ENCODE measurements around the gene FBXW7. TPM values are rescaled to one million over a fixed set of nuclear protein-coding genes. Genes with fewer than 3 reads are reported as not detected.

Gene FBXW7
- total and polyA plus RNA-seq, 2 donors (not counting 1 experiment from before 2014, with no cell fraction given), result 16.3 to 68.7 TPM

DNA sequence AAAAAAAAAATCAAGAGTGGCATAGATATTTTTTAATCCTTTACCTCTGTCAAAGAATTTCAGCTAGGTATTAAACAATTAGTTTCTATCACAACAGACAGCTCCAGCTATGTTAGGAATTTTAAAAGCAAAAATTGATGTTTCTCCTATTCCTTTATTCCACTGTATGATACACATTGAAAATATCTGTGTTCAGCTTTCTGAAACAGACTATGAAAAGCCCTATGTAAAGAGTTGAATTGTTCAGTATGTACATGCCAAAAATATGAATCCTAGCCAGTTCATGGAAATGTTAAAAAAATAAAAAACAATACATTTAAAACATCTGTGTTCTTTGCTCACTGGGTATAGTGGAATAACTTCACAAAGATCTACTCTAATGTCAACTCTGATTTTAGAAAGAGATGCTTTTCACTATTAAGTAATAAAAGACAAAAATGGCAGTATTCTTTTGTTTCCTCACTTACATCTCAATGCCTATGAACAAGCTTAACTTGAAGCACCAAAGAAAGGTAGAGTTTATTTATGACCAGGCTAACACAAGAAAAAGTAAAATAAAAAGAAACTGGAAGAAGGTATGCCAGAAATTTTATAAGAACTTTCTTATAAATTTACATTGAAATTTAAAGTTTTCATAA lies 32.1 kb downstream of the FBXW7 start:
- Histone ChIP-seq H3K27me3 (ENCODE audit: control insufficient read depth, insufficient read depth, low read length) (no peaks in the 10 kb centered on the region), H3K36me3 (ENCODE audit: control insufficient read depth, insufficient read depth, low read length) (no peaks in the 10 kb centered on the region), H4K20me1 (ENCODE audit: control insufficient read depth, extremely low read depth, insufficient read depth, low read length) (no peaks in the 10 kb centered on the region), H3K4me2 (ENCODE audit: extremely low read depth, insufficient read depth, low read length) (no peak overlapping the region), H3K4me3 (replicated peaks in 1 of 4; ENCODE audit: control extremely low read depth in 1 of 4, insufficient read depth in 1 of 4, low read depth in 3 of 4, low read length in 4 of 4) (no peak overlapping the region), H3K9ac (ENCODE audit: insufficient read depth, low read length) (no peak overlapping the region), H3K4me1 (ENCODE audit: control insufficient read depth, extremely low read depth, insufficient read depth, low read length) (no peaks in the 10 kb centered on the region), H3K79me2 (ENCODE audit: control insufficient read depth, insufficient read depth, low read length) (peaks cover 1% of the 10 kb centered on the region), H3K27ac (ENCODE audit: insufficient read depth, low read length) (no peak overlapping the region), H3K9me3 (ENCODE audit: control insufficient read depth, insufficient read depth, low read depth, low read length) (no peaks in the 10 kb centered on the region), H2AFZ (ENCODE audit: low read length) (no peak overlapping the region)
- DNase-seq (ENCODE audit: low read depth in 2 of 2), result no peak
- TF ChIP-seq, protein P1, sequence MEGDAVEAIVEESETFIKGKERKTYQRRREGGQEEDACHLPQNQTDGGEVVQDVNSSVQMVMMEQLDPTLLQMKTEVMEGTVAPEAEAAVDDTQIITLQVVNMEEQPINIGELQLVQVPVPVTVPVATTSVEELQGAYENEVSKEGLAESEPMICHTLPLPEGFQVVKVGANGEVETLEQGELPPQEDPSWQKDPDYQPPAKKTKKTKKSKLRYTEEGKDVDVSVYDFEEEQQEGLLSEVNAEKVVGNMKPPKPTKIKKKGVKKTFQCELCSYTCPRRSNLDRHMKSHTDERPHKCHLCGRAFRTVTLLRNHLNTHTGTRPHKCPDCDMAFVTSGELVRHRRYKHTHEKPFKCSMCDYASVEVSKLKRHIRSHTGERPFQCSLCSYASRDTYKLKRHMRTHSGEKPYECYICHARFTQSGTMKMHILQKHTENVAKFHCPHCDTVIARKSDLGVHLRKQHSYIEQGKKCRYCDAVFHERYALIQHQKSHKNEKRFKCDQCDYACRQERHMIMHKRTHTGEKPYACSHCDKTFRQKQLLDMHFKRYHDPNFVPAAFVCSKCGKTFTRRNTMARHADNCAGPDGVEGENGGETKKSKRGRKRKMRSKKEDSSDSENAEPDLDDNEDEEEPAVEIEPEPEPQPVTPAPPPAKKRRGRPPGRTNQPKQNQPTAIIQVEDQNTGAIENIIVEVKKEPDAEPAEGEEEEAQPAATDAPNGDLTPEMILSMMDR (conservative IDR thresholded peaks at IDR 0.05 in 1 of 2, IDR thresholded peaks at IDR 0.05 in 1 of 2; ENCODE audit: low read depth in 1 of 2, low read length in 2 of 2), result no peak
- TF ChIP-seq EZH2 (IDR thresholded peaks at IDR 0.05; ENCODE audit: low read length, missing control alignments), result no peak

DNA sequence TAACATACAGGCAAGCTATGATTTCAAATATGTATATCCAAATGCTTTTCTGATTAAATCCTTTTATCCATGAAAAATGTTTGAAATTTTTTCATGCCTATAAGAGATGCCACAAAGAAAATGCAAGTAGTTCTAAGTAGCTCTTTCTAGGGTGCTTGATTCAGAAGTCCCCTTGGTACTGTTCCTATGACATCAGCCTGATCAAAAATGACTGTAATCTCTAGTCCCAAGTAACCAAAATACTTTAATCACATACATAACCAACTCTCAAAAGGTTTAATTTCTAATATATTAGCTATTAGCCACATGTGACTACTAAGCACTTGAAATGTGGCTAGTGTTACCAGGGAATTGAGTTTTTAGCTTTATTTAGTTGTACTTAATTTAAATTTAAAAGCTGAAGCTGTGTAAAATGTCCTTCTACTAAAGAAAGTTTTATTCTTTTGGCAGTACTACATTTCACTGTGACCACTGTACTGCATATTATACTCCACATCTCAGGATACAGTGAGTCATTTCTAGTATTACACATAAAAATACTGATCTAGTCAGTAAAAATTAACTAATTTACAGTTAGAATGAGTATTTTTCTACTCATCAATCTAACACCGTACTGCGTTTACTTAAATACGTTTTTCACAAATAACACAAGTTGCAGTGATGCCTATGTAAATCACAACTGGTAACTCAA lies 33.9 kb downstream of the FBXW7 start:
- no peak overlapping the region for H2AFZ ChIP-seq (ENCODE audit: low read length)
- H4K20me1 ChIP-seq (ENCODE audit: control insufficient read depth, extremely low read depth, insufficient read depth, low read length), result no peaks in the 10 kb centered on the region
- no peaks in the 10 kb centered on the region for H3K79me2 ChIP-seq (ENCODE audit: control insufficient read depth, insufficient read depth, low read length)
- H3K4me2 ChIP-seq (ENCODE audit: extremely low read depth, insufficient read depth, low read length), result no peak overlapping the region
- no peak overlapping the region for H3K4me3 ChIP-seq (replicated peaks in 1 of 4; ENCODE audit: control extremely low read depth in 1 of 4, insufficient read depth in 1 of 4, low read depth in 3 of 4, low read length in 4 of 4)
- DNase-seq (ENCODE audit: low read depth in 2 of 2), result peak in 1 of 2 donors; percentile 39
- no peaks in the 10 kb centered on the region for H3K9me3 ChIP-seq (ENCODE audit: control insufficient read depth, insufficient read depth, low read depth, low read length)
- no peaks in the 10 kb centered on the region for H3K36me3 ChIP-seq (ENCODE audit: control insufficient read depth, insufficient read depth, low read length)
- no peak overlapping the region for H3K9ac ChIP-seq (ENCODE audit: insufficient read depth, low read length)
- no peak for TF ChIP-seq EZH2 (IDR thresholded peaks at IDR 0.05; ENCODE audit: low read length, missing control alignments)
- TF ChIP-seq, protein P1 (conservative IDR thresholded peaks at IDR 0.05 in 1 of 2, IDR thresholded peaks at IDR 0.05 in 1 of 2; ENCODE audit: low read depth in 1 of 2, low read length in 2 of 2), result no peak
- H3K27me3 ChIP-seq (ENCODE audit: control insufficient read depth, insufficient read depth, low read length), result no peaks in the 10 kb centered on the region
- no peak overlapping the region for H3K27ac ChIP-seq (ENCODE audit: insufficient read depth, low read length)
- no peaks in the 10 kb centered on the region for H3K4me1 ChIP-seq (ENCODE audit: control insufficient read depth, extremely low read depth, insufficient read depth, low read length)

DNA sequence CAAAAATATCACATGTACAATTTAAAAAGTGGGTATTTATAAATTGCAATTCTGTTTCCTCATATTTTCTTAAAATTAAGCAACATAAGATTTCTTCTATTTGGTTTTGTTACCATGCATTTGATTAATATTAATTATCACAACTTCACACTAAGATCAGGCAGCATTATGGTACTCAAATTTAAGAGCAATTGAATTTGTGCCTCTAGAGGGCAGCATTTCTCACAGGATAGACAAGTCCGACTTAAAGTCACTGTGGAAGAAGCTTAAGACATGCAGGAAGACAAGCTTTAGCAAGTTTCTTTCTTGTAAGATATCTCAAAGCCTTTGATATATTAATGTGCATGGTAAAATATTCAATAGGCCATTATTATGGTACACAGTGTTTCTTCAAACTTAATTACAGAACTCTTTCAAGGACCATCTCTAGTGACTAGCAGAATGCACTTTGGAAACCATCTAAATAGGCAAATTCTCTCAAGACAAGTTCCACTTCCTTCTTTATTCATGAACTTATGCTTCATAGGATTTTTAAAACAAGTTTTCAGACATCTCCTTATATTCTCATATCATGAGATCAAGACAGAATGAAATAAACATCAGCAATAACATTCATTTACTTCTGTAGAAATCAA lies 35.0 kb downstream of the FBXW7 start:
- no peaks in the 10 kb centered on the region for H3K9me3 ChIP-seq (ENCODE audit: control insufficient read depth, insufficient read depth, low read depth, low read length)
- H3K4me1 ChIP-seq (ENCODE audit: control insufficient read depth, extremely low read depth, insufficient read depth, low read length), result no peaks in the 10 kb centered on the region
- peak; percentile 85 to 96 for DNase-seq (ENCODE audit: low read depth in 2 of 2)
- TF ChIP-seq, protein P1 (conservative IDR thresholded peaks at IDR 0.05 in 1 of 2, IDR thresholded peaks at IDR 0.05 in 1 of 2; ENCODE audit: low read depth in 1 of 2, low read length in 2 of 2), result peak; percentile 70 to 78
- no peak for TF ChIP-seq EZH2 (IDR thresholded peaks at IDR 0.05; ENCODE audit: low read length, missing control alignments)
- no peak overlapping the region for H3K9ac ChIP-seq (ENCODE audit: insufficient read depth, low read length)
- no peak overlapping the region for H2AFZ ChIP-seq (ENCODE audit: low read length)
- H4K20me1 ChIP-seq (ENCODE audit: control insufficient read depth, extremely low read depth, insufficient read depth, low read length), result no peaks in the 10 kb centered on the region
- H3K4me2 ChIP-seq (ENCODE audit: extremely low read depth, insufficient read depth, low read length), result peak overlapping the region; percentile 9
- H3K36me3 ChIP-seq (ENCODE audit: control insufficient read depth, insufficient read depth, low read length), result no peaks in the 10 kb centered on the region
- no peak overlapping the region for H3K27ac ChIP-seq (ENCODE audit: insufficient read depth, low read length)
- peaks cover 1% of the 10 kb centered on the region for H3K79me2 ChIP-seq (ENCODE audit: control insufficient read depth, insufficient read depth, low read length)
- no peaks in the 10 kb centered on the region for H3K27me3 ChIP-seq (ENCODE audit: control insufficient read depth, insufficient read depth, low read length)
- no peak overlapping the region for H3K4me3 ChIP-seq (replicated peaks in 1 of 4; ENCODE audit: control extremely low read depth in 1 of 4, insufficient read depth in 1 of 4, low read depth in 3 of 4, low read length in 4 of 4)
